Loucy (cell line): ENCODE measurements around the gene CERK.

Experiments used
- EZH2phosphoT487 ChIP-seq: fragments of 200-600 bp; IDR thresholded peaks from 2 replicates; pipeline ENCODE4 v1.6.1; 2018; ENCODE audit warnings: antibody characterized with exemption, mild to moderate bottlenecking, moderate library complexity, borderline replicate concordance
- TF ChIP-seq, protein P1 (sequence below): fragments of 200-600 bp; sonication (generic); conservative IDR thresholded peaks from 2 replicates; pipeline ENCODE4 v1.5.1; 2014; ENCODE audit warnings: mild to moderate bottlenecking, antibody characterized with exemption, low read length

GRCh38 chr22:46701262-46701661 lies 36.8 kb downstream of the CERK start:
- TF ChIP-seq, protein P1, sequence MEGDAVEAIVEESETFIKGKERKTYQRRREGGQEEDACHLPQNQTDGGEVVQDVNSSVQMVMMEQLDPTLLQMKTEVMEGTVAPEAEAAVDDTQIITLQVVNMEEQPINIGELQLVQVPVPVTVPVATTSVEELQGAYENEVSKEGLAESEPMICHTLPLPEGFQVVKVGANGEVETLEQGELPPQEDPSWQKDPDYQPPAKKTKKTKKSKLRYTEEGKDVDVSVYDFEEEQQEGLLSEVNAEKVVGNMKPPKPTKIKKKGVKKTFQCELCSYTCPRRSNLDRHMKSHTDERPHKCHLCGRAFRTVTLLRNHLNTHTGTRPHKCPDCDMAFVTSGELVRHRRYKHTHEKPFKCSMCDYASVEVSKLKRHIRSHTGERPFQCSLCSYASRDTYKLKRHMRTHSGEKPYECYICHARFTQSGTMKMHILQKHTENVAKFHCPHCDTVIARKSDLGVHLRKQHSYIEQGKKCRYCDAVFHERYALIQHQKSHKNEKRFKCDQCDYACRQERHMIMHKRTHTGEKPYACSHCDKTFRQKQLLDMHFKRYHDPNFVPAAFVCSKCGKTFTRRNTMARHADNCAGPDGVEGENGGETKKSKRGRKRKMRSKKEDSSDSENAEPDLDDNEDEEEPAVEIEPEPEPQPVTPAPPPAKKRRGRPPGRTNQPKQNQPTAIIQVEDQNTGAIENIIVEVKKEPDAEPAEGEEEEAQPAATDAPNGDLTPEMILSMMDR, result no peak
- no peak for TF ChIP-seq EZH2phosphoT487
